Fibroblast of mammary gland (primary cell): ENCODE measurements around the gene CHST5.

Source experiments
- DNase-seq: peaks from one replicate; pipeline ENCODE4 v3.0.0-alpha.2; 2010; ENCODE audit warnings: low read depth
- H3K4me3 ChIP-seq: 2 replicates; pipeline ENCODE4 v1.5.1; 2011; ENCODE audit warnings: low read depth, mild to moderate bottlenecking, low read length, moderate library complexity; ENCODE audit not compliant: control insufficient read depth
- CTCF ChIP-seq: conservative IDR thresholded peaks from 2 replicates; pipeline ENCODE4 v1.5.1; 2011; ENCODE audit warnings: low read depth, low read length, inconsistent platforms; ENCODE audit not compliant: control insufficient read depth, insufficient read depth

Gene CHST5

GRCh38 chr16:75494184-75494583 is 41.7 kb downstream of the CHST5 start:
- DNase-seq = no peak
- peak overlapping the region; percentile 54 for H3K4me3 ChIP-seq
- no peak for TF ChIP-seq CTCF

- no peak for TF ChIP-seq CTCF
- DNase-seq = no peak
- H3K4me3 ChIP-seq = no peak overlapping the region
These were observed 44.0 kb downstream of the CHST5 start for GRCh38 chr16:75491876-75492275.

GRCh38 chr16:75488322-75488721 is 47.6 kb downstream of the CHST5 start:
- DNase-seq = no peak
- no peak for TF ChIP-seq CTCF
- no peak overlapping the region for H3K4me3 ChIP-seq

GRCh38 chr16:75486676-75487313 is 49.1 kb downstream of the CHST5 start:
- no peak for DNase-seq
- H3K4me3 ChIP-seq = no peak overlapping the region
- TF ChIP-seq CTCF = no peak

GRCh38 chr16:75486014-75486675 is 49.8 kb downstream of the CHST5 start:
- no peak for TF ChIP-seq CTCF
- H3K4me3 ChIP-seq = no peak overlapping the region
- DNase-seq = no peak

GRCh38 chr16:75485230-75486013 is 50.5 kb downstream of the CHST5 start:
- no peak for DNase-seq
- no peak for TF ChIP-seq CTCF
- no peak overlapping the region for H3K4me3 ChIP-seq
